Lower leg skin (tissue), 4 donors: ENCODE measurements around the gene TP73. TPM values are rescaled to one million over a fixed set of nuclear protein-coding genes. Genes with fewer than 3 reads are reported as not detected.

Source experiments
- DNase-seq, 2 donors: peaks; one replicate each; pipeline ENCODE4 v3.0.0-alpha.2; 2019; ENCODE audit warnings: low spot score in 2 of 2
- H3K4me3 ChIP-seq: fragments of 200-600 bp; sonication (generic); 2 replicates; pipeline ENCODE4 v1.5.1; 2017; ENCODE audit warnings: mild to moderate bottlenecking, low read depth; ENCODE audit not compliant: poor library complexity, severe bottlenecking
- CTCF ChIP-seq, 3 donors: fragments of 450-650 bp; IDR thresholded peaks; one replicate each; pipeline ENCODE4 v1.5.1; 2016; ENCODE audit warnings: antibody characterized with exemption in 3 of 3, mild to moderate bottlenecking in 3 of 3, moderate library complexity in 2 of 3
- POLR2A ChIP-seq, 2 donors: fragments of 450-650 bp; IDR thresholded peaks; one replicate each; pipeline ENCODE4 v1.6.1; 2016 to 2017; ENCODE audit warnings: antibody characterized with exemption in 2 of 2, mild to moderate bottlenecking in 1 of 2, moderate library complexity in 1 of 2
- WGBS, 2 donors: methylation state at CpG; one replicate each; pipeline ENCODE4 v1.1.5; 2018; 5-methylcytosine and 5-hydroxymethylcytosine counted together
- intact Hi-C: fragments of 100-400 bp; cut with DNase I; formaldehyde crosslinking; loops from one replicate; pipeline ENCODE4 v1.15.0; 2023; ENCODE audit warnings: low total_unique reads
- total RNA-seq, 4 donors: library from RNA; depleted of rRNA; stranded (reverse); fragments of >200 nt; gene quantifications; one replicate each; pipeline ENCODE4 v1.1.0, GENCODE V29; 2016

TP73 gene
- total RNA-seq, 4 donors from 2014 or later: 5.8 to 23.6 (median 11.0) TPM

GRCh38 chr1:3651026-3651929 lies 1.0 kb upstream of the TP73 start:
- 5 to 10% methylated on average over 12 to 46 of the region's 83 CpGs for WGBS, 2 donors
- no peak overlapping the region for H3K4me3 ChIP-seq
- no peak for DNase-seq
- intact Hi-C loops: no loop called here
- TF ChIP-seq CTCF (IDR thresholded peaks at IDR 0.05): no peak

GRCh38 chr1:3652548-3653285 lies 401 bp downstream of the TP73 start:
- intact Hi-C loops: no loop called here
- no peak for TF ChIP-seq POLR2A (IDR thresholded peaks at IDR 0.05)
- no peak for TF ChIP-seq CTCF (IDR thresholded peaks at IDR 0.05)
- 16% methylated on average over 20 to 37 of the region's 68 CpGs for WGBS, 2 donors
- no peak for DNase-seq
- no peak overlapping the region for H3K4me3 ChIP-seq

- intact Hi-C loops: no loop called here
- no peak for DNase-seq
- 45 to 46% methylated on average over 6 to 10 of the region's 10 CpGs for WGBS, 2 donors
- no peak overlapping the region for H3K4me3 ChIP-seq
- TF ChIP-seq CTCF (IDR thresholded peaks at IDR 0.05) (no peak), POLR2A (IDR thresholded peaks at IDR 0.05) (no peak)
These were observed 936 bp downstream of the TP73 start for GRCh38 chr1:3653286-3653618.

GRCh38 chr1:3654549-3655281 lies 2.4 kb downstream of the TP73 start:
- intact Hi-C loops: no loop called here

More at GRCh38 chr1:3654549-3655281, 2.4 kb downstream of the TP73 start:
- no peak for DNase-seq
- H3K4me3 ChIP-seq: no peak overlapping the region
- TF ChIP-seq CTCF (IDR thresholded peaks at IDR 0.05) (no peak), POLR2A (IDR thresholded peaks at IDR 0.05) (no peak)
- WGBS, 2 donors: 68 to 72% methylated on average over 22 of the region's 22 CpGs
